OCI-LY1 (cell line): ENCODE data around the gene SHC4.
"Not testable (repeated sequence)": the region's sequence is repeated elsewhere in the genome, so short reads cannot be mapped to it uniquely, and the experiment has no call there.

ENCODE experiments used
- H2AFZ ChIP-seq: fragments of 200-600 bp; sonication (generic), shearing (Covaris generic); 2 replicates; pipeline ENCODE4 v1.6.0; 2014; ENCODE audit warnings: antibody characterized with exemption, mild to moderate bottlenecking, low read length
- H3F3A ChIP-seq: fragments of 200-600 bp; sonication (generic), shearing (Covaris generic); 2 replicates; pipeline ENCODE4 v1.6.0; 2014; ENCODE audit warnings: mild to moderate bottlenecking, antibody characterized with exemption, low read length, moderate library complexity; ENCODE audit not compliant: insufficient read depth
- H3K27ac ChIP-seq: fragments of 200-600 bp; sonication (generic); 2 replicates; pipeline ENCODE4 v1.5.1; 2014; ENCODE audit warnings: low read length, mixed run types, mild to moderate bottlenecking, low read depth; ENCODE audit not compliant: poor library complexity, severe bottlenecking
- H3K27me3 ChIP-seq: fragments of 200-600 bp; sonication (generic); 2 replicates; pipeline ENCODE4 v1.6.0; 2014; ENCODE audit warnings: antibody characterized with exemption, mild to moderate bottlenecking, low read length, moderate library complexity; ENCODE audit not compliant: insufficient read depth
- H3K36me3 ChIP-seq: fragments of 200-600 bp; sonication (generic); 2 replicates; pipeline ENCODE4 v1.6.1; 2014; ENCODE audit warnings: mild to moderate bottlenecking, antibody characterized with exemption, low read length, moderate library complexity, mixed read lengths; ENCODE audit not compliant: insufficient read depth
- H3K4me1 ChIP-seq: fragments of 200-600 bp; sonication (generic); 2 replicates; pipeline ENCODE4 v1.5.1; 2014; ENCODE audit warnings: mild to moderate bottlenecking, low read length, moderate library complexity; ENCODE audit not compliant: insufficient read depth, severe bottlenecking
- H3K4me2 ChIP-seq: fragments of 200-600 bp; sonication (generic), shearing (Covaris generic); 2 replicates; pipeline ENCODE4 v1.6.1; 2014; ENCODE audit warnings: low read length
- H3K4me3 ChIP-seq: fragments of 200-600 bp; sonication (generic); 2 replicates; pipeline ENCODE4 v1.5.1; 2014; ENCODE audit warnings: low read length, low read depth, mild to moderate bottlenecking, mixed read lengths; ENCODE audit not compliant: poor library complexity, severe bottlenecking
- H3K79me2 ChIP-seq: fragments of 200-600 bp; shearing (Covaris generic); 2 replicates; pipeline ENCODE4 v1.6.1; 2016; ENCODE audit warnings: mixed run types, low read length, mixed read lengths; ENCODE audit not compliant: insufficient read depth
- H3K9ac ChIP-seq: fragments of 200-600 bp; sonication (generic), shearing (Covaris generic); 2 replicates; pipeline ENCODE4 v1.6.1; 2014; ENCODE audit warnings: mild to moderate bottlenecking, low read length, mixed read lengths
- H3K9me2 ChIP-seq: fragments of 200-600 bp; sonication (generic), shearing (Covaris generic); 2 replicates; pipeline ENCODE4 v1.6.1; 2014; ENCODE audit warnings: low read depth, mild to moderate bottlenecking, low read length, mixed read lengths
- H3K9me3 ChIP-seq: fragments of 200-600 bp; shearing (Covaris generic); 2 replicates; pipeline ENCODE4 v1.6.1; 2014; ENCODE audit warnings: low read length, mixed read lengths
- H4K20me1 ChIP-seq: fragments of 200-600 bp; sonication (generic), shearing (Covaris generic); 2 replicates; pipeline ENCODE4 v1.6.0; 2016; ENCODE audit warnings: mild to moderate bottlenecking, low read length; ENCODE audit not compliant: insufficient read depth
- CTCF ChIP-seq: fragments of 200-600 bp; sonication (generic), shearing (Covaris generic); IDR thresholded peaks from 2 replicates; pipeline ENCODE4 v1.5.1; 2017; ENCODE audit warnings: mild to moderate bottlenecking, antibody characterized with exemption, low read length, moderate library complexity, mixed read lengths
- EZH2 ChIP-seq: fragments of 200-600 bp; sonication (generic), shearing (Covaris generic); IDR thresholded peaks from 2 replicates; pipeline ENCODE4 v1.8.0; 2017; ENCODE audit warnings: borderline replicate concordance, mixed run types, mild to moderate bottlenecking, antibody characterized with exemption, low read length, moderate library complexity, mixed read lengths

SHC4 gene

GRCh38 chr15:48913141-48913540, 50.6 kb downstream of the SHC4 start:
- H3K27me3 ChIP-seq = no peaks in the 10 kb centered on the region
- no peak for TF ChIP-seq EZH2
- no peak for TF ChIP-seq CTCF

GRCh38 chr15:48910554-48910953, 53.2 kb downstream of the SHC4 start:
- H3K9me3 ChIP-seq, H3K4me3 ChIP-seq, H3K4me1 ChIP-seq, H3K27ac ChIP-seq, H3K36me3 ChIP-seq, H3F3A ChIP-seq, H3K27me3 ChIP-seq, H3K9me2 ChIP-seq, H3K79me2 ChIP-seq, H3K4me2 ChIP-seq, H3K9ac ChIP-seq, H2AFZ ChIP-seq, H4K20me1 ChIP-seq: not testable (repeated sequence)

More at GRCh38 chr15:48913141-48913540, 50.6 kb downstream of the SHC4 start:
- Histone ChIP-seq H2AFZ (no peak overlapping the region), H3K4me2 (no peak overlapping the region), H3K27ac (no peak overlapping the region), H3K9ac (no peak overlapping the region), H4K20me1 (no peaks in the 10 kb centered on the region), H3F3A (no peaks in the 10 kb centered on the region), H3K4me3 (no peak overlapping the region), H3K9me2 (no peaks in the 10 kb centered on the region), H3K36me3 (no peaks in the 10 kb centered on the region), H3K79me2 (no peaks in the 10 kb centered on the region), H3K9me3 (no peaks in the 10 kb centered on the region), H3K4me1 (no peaks in the 10 kb centered on the region)

DNA sequence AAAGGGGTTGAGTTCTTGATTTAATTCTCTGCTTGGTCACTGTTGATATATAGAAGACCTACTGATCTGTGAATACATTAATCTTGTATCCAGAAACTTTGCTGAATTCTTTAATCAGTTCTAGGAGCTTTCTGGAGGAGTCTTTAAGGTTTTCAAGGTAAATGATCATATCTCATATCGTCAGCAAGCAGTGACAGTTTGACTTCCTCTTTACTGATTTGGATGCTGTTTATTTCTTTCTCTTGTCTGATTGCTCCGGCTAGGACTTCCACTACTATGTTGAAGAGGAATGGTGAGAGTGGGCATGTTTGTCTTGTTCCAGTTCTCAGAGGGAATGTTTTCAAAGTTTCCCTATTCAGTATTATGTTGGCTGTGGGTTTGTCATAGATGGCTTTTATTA, 54.4 kb downstream of the SHC4 start:
- H3K9me3 ChIP-seq, H3K9ac ChIP-seq, H2AFZ ChIP-seq, H3K79me2 ChIP-seq, H3K4me1 ChIP-seq, H3K27ac ChIP-seq, H3K36me3 ChIP-seq, H3K27me3 ChIP-seq, H4K20me1 ChIP-seq, H3K4me3 ChIP-seq, H3K4me2 ChIP-seq, H3K9me2 ChIP-seq, H3F3A ChIP-seq: not testable (repeated sequence)

- Histone ChIP-seq H3K27me3 (no peaks in the 10 kb centered on the region), H3K4me1 (no peaks in the 10 kb centered on the region), H3K4me3 (no peak overlapping the region), H3K36me3 (no peaks in the 10 kb centered on the region), H3K9ac (no peak overlapping the region), H4K20me1 (no peaks in the 10 kb centered on the region), H3K4me2 (no peak overlapping the region), H3K79me2 (no peaks in the 10 kb centered on the region), H3K27ac (no peak overlapping the region), H2AFZ (no peak overlapping the region), H3K9me3 (no peaks in the 10 kb centered on the region), H3F3A (no peaks in the 10 kb centered on the region), H3K9me2 (no peaks in the 10 kb centered on the region)
- TF ChIP-seq CTCF (no peak), EZH2 (no peak)
Observed at GRCh38 chr15:48905847-48906246, 57.9 kb downstream of the SHC4 start.
